Tibial nerve (tissue), 4 donors: ENCODE data around the gene PPFIA2. TPM values are rescaled to one million over a fixed set of nuclear protein-coding genes. Genes with fewer than 3 reads are reported as not detected.

Experiments used
- DNase-seq, 2 donors: peaks; one replicate each; pipeline ENCODE4 v3.0.0-alpha.2; 2019; ENCODE audit warnings: low spot score in 2 of 2
- H3K27ac ChIP-seq, 4 donors: fragments of 200-600 bp; sonication (generic) in 3 of 4; one replicate each; pipeline ENCODE4 v1.5.1; 2017 to 2019; ENCODE audit warnings: mild to moderate bottlenecking in 1 of 4
- H3K27me3 ChIP-seq, 2 donors: fragments of 200-600 bp; sonication (generic) in 1 of 2; one replicate each; pipeline versions ENCODE4 v1.5.1 to v1.6.0; 2017 to 2019
- H3K36me3 ChIP-seq, 3 donors: fragments of 200-600 bp; sonication (generic); one replicate each; pipeline ENCODE4 v1.5.1; 2018 to 2019
- H3K4me1 ChIP-seq, 4 donors: fragments of 200-600 bp; sonication (generic) in 3 of 4; one replicate each; pipeline ENCODE4 v1.5.1; 2017 to 2019
- H3K4me3 ChIP-seq, 4 donors: fragments of 200-600 bp; sonication (generic) in 3 of 4; one replicate each; pipeline ENCODE4 v1.5.1; 2017 to 2019; ENCODE audit warnings: mild to moderate bottlenecking in 1 of 4, moderate library complexity in 1 of 4
- H3K9me3 ChIP-seq, 4 donors: fragments of 200-600 bp; sonication (generic) in 3 of 4; one replicate each; pipeline ENCODE4 v1.5.1; 2017 to 2019
- EP300 ChIP-seq, 2 donors: sonication (generic); formaldehyde crosslinking; IDR thresholded peaks; one replicate each; pipeline ENCODE4 v1.6.1; 2017; ENCODE audit warnings: antibody characterized with exemption in 2 of 2, mild to moderate bottlenecking in 1 of 2
- POLR2A ChIP-seq, 2 donors: fragments of 450-650 bp; IDR thresholded peaks; one replicate each; pipeline ENCODE4 v1.6.1; 2017; ENCODE audit warnings: antibody characterized with exemption in 2 of 2, mild to moderate bottlenecking in 2 of 2, moderate library complexity in 2 of 2
- WGBS, 2 donors: methylation state at CpG; one replicate each; pipeline ENCODE4 v1.1.5; 2018; 5-methylcytosine and 5-hydroxymethylcytosine counted together
- total RNA-seq, 4 donors: library from RNA; depleted of rRNA; stranded (reverse); fragments of >200 nt; gene quantifications; one replicate each; pipeline ENCODE4 v1.1.0, GENCODE V29; 2016
- TF ChIP-seq, protein P1 (sequence below), 5 experiments: fragments of 200-600 bp in 3 of 5; fragments of 450-650 bp in 2 of 5; sonication (generic) in 3 of 5; IDR thresholded peaks; one replicate each; pipeline ENCODE4 v1.5.1; 2016 to 2019; ENCODE audit warnings: antibody characterized with exemption in 5 of 5, mild to moderate bottlenecking in 3 of 5, moderate library complexity in 2 of 5

PPFIA2 gene
- total RNA-seq, 4 donors from 2014 or later: 5.5 to 20.3 (median 13.2) TPM

DNA sequence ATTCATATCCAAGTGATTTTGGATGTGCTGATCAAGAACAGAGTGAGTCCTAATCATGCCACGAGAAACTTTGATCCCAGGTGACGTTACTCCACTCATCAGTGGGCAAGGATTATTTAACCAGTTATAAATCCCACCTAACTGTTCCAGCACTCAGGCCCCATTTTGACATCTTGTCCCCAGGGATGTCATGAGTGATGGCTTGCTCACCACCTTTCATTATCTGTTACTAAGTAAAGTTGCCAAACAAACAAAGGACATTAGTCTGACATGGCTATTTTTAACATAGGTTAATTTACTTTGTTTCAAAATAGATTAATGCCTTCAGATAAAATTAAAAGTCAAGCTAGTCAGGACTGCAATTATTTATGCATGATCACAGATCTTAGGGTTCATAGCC lies 425.3 kb downstream of the PPFIA2 start:
- Histone ChIP-seq H3K27ac (no peak overlapping the region), H3K4me1 (no peaks in the 10 kb centered on the region), H3K9me3 (no peaks in the 10 kb centered on the region), H3K4me3 (no peak overlapping the region), H3K27me3 (no peaks in the 10 kb centered on the region), H3K36me3 (no peaks in the 10 kb centered on the region)
- no peak for DNase-seq
- 76 to 86% methylated on average over 2 of the region's 2 CpGs for WGBS, 2 donors
- TF ChIP-seq, protein P1, sequence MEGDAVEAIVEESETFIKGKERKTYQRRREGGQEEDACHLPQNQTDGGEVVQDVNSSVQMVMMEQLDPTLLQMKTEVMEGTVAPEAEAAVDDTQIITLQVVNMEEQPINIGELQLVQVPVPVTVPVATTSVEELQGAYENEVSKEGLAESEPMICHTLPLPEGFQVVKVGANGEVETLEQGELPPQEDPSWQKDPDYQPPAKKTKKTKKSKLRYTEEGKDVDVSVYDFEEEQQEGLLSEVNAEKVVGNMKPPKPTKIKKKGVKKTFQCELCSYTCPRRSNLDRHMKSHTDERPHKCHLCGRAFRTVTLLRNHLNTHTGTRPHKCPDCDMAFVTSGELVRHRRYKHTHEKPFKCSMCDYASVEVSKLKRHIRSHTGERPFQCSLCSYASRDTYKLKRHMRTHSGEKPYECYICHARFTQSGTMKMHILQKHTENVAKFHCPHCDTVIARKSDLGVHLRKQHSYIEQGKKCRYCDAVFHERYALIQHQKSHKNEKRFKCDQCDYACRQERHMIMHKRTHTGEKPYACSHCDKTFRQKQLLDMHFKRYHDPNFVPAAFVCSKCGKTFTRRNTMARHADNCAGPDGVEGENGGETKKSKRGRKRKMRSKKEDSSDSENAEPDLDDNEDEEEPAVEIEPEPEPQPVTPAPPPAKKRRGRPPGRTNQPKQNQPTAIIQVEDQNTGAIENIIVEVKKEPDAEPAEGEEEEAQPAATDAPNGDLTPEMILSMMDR (IDR thresholded peaks at IDR 0.05): no peak
- no peak for TF ChIP-seq EP300 (IDR thresholded peaks at IDR 0.05)
- TF ChIP-seq POLR2A (IDR thresholded peaks at IDR 0.05): no peak

DNA sequence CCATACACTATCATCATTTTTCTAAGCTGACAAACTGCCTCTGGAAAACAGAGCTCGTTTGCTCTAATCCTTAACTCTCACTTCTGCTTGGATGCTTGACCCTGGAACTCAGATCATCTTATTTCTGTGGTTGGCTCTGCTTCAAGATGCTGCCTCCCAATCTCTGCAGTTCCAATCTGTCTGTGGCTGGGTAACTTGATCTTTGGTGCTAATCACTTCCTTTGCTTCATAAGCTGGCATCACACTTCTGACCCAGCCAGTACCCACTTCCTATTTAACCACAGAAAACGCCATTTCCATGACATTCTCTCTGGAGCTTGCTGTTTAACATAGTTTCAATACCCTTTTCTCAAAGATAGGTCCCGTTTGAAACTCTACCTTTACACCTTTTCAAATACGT lies 427.1 kb downstream of the PPFIA2 start:
- no peaks in the 10 kb centered on the region for H3K27me3 ChIP-seq
- H3K4me1 ChIP-seq: no peaks in the 10 kb centered on the region
- H3K36me3 ChIP-seq: no peaks in the 10 kb centered on the region
- no peak overlapping the region for H3K27ac ChIP-seq
- 51 to 67% methylated on average over 4 of the region's 4 CpGs for WGBS, 2 donors
- H3K4me3 ChIP-seq: no peak overlapping the region
- H3K9me3 ChIP-seq: no peaks in the 10 kb centered on the region
- DNase-seq: no peak
- TF ChIP-seq POLR2A (IDR thresholded peaks at IDR 0.05) (no peak), EP300 (IDR thresholded peaks at IDR 0.05) (no peak)
- TF ChIP-seq, protein P1 (IDR thresholded peaks at IDR 0.05): no peak

DNA sequence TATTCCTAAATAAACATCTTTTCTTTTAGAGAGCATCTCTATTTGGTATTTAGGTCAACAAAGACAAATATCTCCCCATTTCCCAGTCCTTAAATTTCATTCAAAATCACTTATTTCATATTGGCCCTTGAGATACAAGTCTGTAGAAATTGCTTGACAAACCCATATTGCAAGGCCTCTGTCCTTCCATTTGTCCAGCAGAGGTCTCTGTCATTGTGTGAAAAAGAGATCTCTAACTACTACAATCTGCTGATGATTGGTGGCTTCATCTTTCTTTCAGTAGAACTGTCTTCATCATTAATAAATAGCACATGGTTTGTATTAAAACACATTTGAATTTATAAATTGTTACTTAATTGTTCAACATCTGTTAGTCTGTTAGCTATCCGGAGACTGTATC lies 428.7 kb downstream of the PPFIA2 start:
- H3K27me3 ChIP-seq: no peaks in the 10 kb centered on the region
- H3K27ac ChIP-seq: no peak overlapping the region
- H3K4me1 ChIP-seq: no peaks in the 10 kb centered on the region
- no peak for DNase-seq
- no peaks in the 10 kb centered on the region for H3K9me3 ChIP-seq
- H3K4me3 ChIP-seq: no peak overlapping the region
- TF ChIP-seq, protein P1 (IDR thresholded peaks at IDR 0.05): no peak
- TF ChIP-seq POLR2A (IDR thresholded peaks at IDR 0.05) (no peak), EP300 (IDR thresholded peaks at IDR 0.05) (no peak)
- no peaks in the 10 kb centered on the region for H3K36me3 ChIP-seq
- WGBS, 2 donors: 81 to 95% methylated on average over 1 of the region's 1 CpG

DNA sequence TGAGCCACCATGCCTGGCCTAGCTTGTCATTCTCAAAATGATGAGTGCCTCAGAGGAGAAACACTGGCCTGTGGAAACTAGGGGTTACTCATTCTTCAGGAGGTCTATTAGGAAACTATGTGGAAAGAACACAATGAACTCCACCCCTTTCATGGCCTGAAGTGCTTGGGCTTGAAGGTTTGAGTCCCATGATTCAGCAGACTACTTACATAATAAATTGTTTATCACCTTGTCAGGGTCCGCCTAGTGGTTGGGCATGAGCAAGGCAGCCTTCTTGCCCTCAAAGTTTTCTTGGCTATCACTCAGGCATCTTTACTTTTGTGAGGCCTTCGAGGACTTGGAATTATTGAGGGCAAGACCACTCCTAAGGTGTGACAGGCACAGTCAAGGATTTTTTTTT lies 430.1 kb downstream of the PPFIA2 start:
- H3K4me3 ChIP-seq: no peak overlapping the region
- 85 to 91% methylated on average over 2 of the region's 2 CpGs for WGBS, 2 donors
- DNase-seq: no peak
- H3K27ac ChIP-seq: no peak overlapping the region
- no peaks in the 10 kb centered on the region for H3K27me3 ChIP-seq
- no peaks in the 10 kb centered on the region for H3K4me1 ChIP-seq
- H3K36me3 ChIP-seq: no peaks in the 10 kb centered on the region
- H3K9me3 ChIP-seq: no peaks in the 10 kb centered on the region
- TF ChIP-seq EP300 (IDR thresholded peaks at IDR 0.05) (no peak), POLR2A (IDR thresholded peaks at IDR 0.05) (no peak)
- TF ChIP-seq, protein P1 (IDR thresholded peaks at IDR 0.05): no peak

DNA sequence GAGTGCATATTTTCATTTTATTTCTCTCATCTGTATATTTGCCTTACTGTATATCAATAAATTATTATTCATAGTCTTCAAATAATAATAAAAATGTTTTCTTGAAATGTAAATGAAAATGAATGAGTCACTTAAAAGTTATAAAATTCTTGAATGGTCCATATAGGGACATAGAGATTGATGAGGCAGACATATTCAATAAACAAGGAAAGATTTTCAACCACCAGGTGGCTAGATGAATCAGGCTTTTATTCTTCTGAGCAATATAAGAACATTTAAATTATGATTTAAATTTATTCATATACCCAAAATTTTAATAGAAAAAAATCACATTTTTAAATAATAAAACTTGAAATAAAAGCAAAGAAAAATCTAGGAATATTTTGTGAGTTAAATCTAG lies 431.7 kb downstream of the PPFIA2 start:
- Histone ChIP-seq H3K27ac (no peak overlapping the region), H3K27me3 (no peaks in the 10 kb centered on the region), H3K36me3 (no peaks in the 10 kb centered on the region), H3K4me3 (no peak overlapping the region), H3K4me1 (no peaks in the 10 kb centered on the region), H3K9me3 (no peaks in the 10 kb centered on the region)
- no peak for DNase-seq
- TF ChIP-seq, protein P1 (IDR thresholded peaks at IDR 0.05): no peak
- no peak for TF ChIP-seq EP300 (IDR thresholded peaks at IDR 0.05)
- TF ChIP-seq POLR2A (IDR thresholded peaks at IDR 0.05): no peak
